Muscle of leg (tissue), 11 donors: ENCODE data around the gene ZFPL1. TPM values are rescaled to one million over a fixed set of nuclear protein-coding genes. Genes with fewer than 3 reads are reported as not detected.

Source experiments
- DNase-seq: peaks from one replicate; pipeline ENCODE4 v3.0.0; 2013
- H3K27ac ChIP-seq: one replicate; pipeline ENCODE4 v1.5.1; 2013; ENCODE audit warnings: mild to moderate bottlenecking, low read length, control low read depth
- H3K27me3 ChIP-seq: one replicate; pipeline ENCODE4 v1.6.1; 2013; ENCODE audit warnings: low read length; ENCODE audit not compliant: control insufficient read depth, insufficient read depth
- H3K36me3 ChIP-seq: one replicate; pipeline ENCODE4 v1.6.1; 2013; ENCODE audit warnings: low read length; ENCODE audit not compliant: control insufficient read depth, insufficient read depth
- H3K4me1 ChIP-seq: one replicate; pipeline ENCODE4 v1.6.1; 2013; ENCODE audit warnings: low read length; ENCODE audit not compliant: control insufficient read depth, insufficient read depth
- H3K4me3 ChIP-seq: one replicate; pipeline ENCODE4 v1.5.1; 2013; ENCODE audit warnings: low read length, control low read depth
- H3K9me3 ChIP-seq: replicated peaks from 2 replicates; pipeline ENCODE4 v1.6.1; 2013; ENCODE audit warnings: low read depth, low read length; ENCODE audit not compliant: control insufficient read depth
- WGBS: methylation state at CpG from one replicate; pipeline ENCODE4 v1.1.5; 2013; ENCODE audit warnings: missing lambda C conversion rate; ENCODE audit not compliant: insufficient coverage; 5-methylcytosine and 5-hydroxymethylcytosine counted together
- polyA plus RNA-seq, 8 donors: library from polyadenylated mRNA; unstranded; fragments of 120-200 nt; gene quantifications; one replicate each; pipeline versions ENCODE4 v1.2.1 to v1.2.3, GENCODE V29; 2013; ENCODE audit warnings: inconsistent platforms in 1 of 8, low replicate concordance in 1 of 8; ENCODE audit not compliant: insufficient read length in 8 of 8, insufficient read depth in 1 of 8
- total RNA-seq: library from RNA; stranded (reverse); fragments of 120-200 nt; gene quantifications from one replicate; pipeline ENCODE4 v1.2.4, GENCODE V29; 2013

Gene ZFPL1
- total and polyA plus RNA-seq, 9 donors = 20.6 to 26.3 (median 24.0) TPM

DNA sequence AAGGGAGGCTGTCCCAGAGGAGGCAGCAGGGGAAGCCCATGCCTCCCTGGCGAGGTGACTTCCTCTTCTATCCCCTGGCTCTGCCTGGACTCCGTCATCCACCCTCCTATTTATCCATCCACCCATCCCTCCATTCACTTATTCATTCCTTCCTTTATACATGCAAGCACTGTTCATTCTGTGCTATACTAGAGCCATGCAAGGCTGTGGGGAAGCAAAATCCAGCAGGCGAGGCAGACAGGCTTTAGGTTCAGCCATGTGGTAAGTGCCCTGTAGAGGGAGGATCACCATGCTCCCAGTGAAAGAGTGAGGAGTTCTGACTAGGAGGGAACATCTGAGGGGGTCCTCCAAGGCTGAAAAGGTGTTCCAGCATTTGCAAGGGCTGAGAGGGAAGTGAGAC, 24.5 kb upstream of the ZFPL1 start:
- Histone ChIP-seq H3K27me3 (no peaks in the 10 kb centered on the region), H3K27ac (no peak overlapping the region), H3K9me3 (no peaks in the 10 kb centered on the region), H3K4me1 (no peaks in the 10 kb centered on the region), H3K36me3 (no peaks in the 10 kb centered on the region), H3K4me3 (no peak overlapping the region)
- DNase-seq = no peak
- WGBS = 40% methylated on average over 1 of the region's 3 CpGs

DNA sequence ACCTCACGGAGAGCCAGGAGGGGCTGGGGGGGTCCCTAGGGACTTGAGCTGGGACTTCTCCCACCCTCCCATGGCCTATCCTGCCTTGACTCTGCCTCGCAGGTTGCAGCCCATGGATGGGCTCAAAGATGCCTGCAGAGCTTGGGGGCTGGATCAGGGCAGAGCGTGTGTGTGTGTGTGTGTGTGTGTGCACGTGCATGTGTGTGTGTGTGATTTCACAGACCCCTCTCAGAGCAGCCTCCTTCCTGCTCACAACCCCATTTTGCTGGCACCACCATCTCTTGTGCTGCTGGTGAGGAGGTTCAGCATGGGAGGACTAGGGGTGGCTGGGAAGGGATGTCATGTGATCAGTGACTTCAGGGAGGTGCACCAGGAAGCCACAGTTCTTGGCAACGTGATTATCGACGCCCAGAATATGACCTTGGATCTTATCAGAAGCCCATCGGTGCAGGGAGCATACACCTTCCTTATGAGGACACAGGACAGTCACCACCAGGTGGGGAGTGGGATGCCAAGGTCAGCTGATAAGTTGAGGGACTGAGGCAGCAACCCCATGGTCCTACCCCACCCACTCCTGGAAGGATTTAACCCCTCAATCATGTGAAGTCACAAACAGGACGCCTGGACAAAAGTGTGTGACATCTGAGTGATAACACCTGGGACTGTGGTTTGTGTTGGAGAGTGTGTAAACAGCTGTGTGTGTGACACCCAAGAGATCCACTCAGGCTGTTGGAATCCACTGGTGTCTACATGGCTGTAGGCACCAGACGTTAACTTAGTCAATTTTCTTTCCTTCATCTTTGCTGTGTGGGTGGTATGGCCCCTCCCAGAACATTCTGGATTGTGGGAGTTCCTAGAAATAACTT, 23.8 kb upstream of the ZFPL1 start:
- no peak overlapping the region for H3K27ac ChIP-seq
- H3K9me3 ChIP-seq = no peaks in the 10 kb centered on the region
- 33% methylated on average over 3 of the region's 10 CpGs for WGBS
- H3K27me3 ChIP-seq = no peaks in the 10 kb centered on the region
- no peak overlapping the region for H3K4me3 ChIP-seq
- H3K4me1 ChIP-seq = no peaks in the 10 kb centered on the region
- DNase-seq = no peak
- H3K36me3 ChIP-seq = no peaks in the 10 kb centered on the region

DNA sequence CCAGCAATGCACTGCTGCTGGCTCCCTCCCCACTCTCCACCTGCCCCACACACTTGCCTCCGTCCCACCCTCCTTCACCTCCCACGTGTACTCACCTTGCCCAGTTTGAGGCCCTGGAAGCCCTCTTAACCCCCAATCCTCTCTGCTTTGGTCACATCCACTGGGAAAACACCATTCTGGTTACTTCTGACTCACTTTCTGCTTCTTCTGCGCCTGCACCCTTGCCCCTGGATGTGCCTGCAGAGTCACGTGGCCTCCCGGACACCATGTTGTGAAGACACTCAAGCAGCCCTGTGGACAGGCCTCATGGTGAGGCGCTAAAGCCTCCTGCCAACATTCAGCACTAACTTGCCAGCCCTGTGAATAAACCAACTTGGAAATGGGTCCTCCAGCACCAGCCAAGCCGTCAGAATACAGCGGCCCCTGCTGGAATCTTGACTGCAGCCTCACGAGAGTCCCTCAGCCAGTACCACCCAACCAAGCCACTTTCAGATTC, 23.1 kb upstream of the ZFPL1 start:
- Histone ChIP-seq H3K4me3 (no peak overlapping the region), H3K36me3 (no peaks in the 10 kb centered on the region), H3K4me1 (no peaks in the 10 kb centered on the region), H3K9me3 (no peaks in the 10 kb centered on the region), H3K27ac (no peak overlapping the region), H3K27me3 (no peaks in the 10 kb centered on the region)
- 52% methylated on average over 6 of the region's 9 CpGs for WGBS
- no peak for DNase-seq

DNA sequence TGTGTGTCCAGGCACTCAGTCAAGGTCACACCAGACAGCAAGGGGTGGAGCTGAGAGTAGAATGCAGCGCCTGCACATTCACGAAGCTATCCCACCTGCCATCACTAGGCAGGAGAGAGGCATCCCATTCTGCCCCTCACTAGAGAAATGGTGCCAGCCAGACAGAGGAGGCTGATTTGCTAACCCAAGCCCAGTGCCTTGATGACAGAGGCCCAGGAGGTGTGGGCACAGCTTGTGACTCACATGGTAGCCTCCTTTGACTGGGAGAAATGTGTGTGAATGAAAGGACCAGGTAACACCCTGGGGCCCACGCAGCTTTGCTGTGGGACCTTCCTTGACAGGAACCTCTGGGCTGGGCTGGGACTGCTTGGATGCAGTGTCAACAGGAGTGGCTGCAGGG, 20.5 kb upstream of the ZFPL1 start:
- no peaks in the 10 kb centered on the region for H3K36me3 ChIP-seq
- H3K27ac ChIP-seq = no peak overlapping the region
- no peaks in the 10 kb centered on the region for H3K9me3 ChIP-seq
- no peak for DNase-seq
- WGBS = 76% methylated on average over 3 of the region's 3 CpGs
- no peaks in the 10 kb centered on the region for H3K4me1 ChIP-seq
- no peaks in the 10 kb centered on the region for H3K27me3 ChIP-seq
- no peak overlapping the region for H3K4me3 ChIP-seq

DNA sequence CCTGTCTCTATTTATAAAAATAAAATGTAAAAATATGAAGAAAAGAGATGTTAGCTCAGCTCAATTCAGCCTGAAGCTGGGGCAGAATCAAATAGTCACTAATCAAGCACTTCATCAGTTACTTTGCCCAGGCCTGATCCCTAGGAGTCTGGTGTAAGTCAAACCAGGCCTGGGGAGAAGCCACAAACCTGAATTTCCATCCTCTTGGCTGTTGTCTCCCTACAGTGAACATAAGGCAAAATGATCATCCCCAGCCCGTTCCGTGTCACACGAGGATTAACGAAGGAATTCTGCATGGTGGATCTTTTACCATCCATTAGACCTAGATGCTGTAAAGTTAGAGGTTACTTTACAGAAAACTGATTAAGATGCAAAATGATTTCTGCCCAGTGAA, 19.2 kb upstream of the ZFPL1 start:
- no peaks in the 10 kb centered on the region for H3K9me3 ChIP-seq
- no peaks in the 10 kb centered on the region for H3K4me1 ChIP-seq
- no peak for DNase-seq
- H3K36me3 ChIP-seq = no peaks in the 10 kb centered on the region
- no CpG with 5 or more reads among the region's 4 CpGs for WGBS
- no peaks in the 10 kb centered on the region for H3K27me3 ChIP-seq
- no peak overlapping the region for H3K4me3 ChIP-seq
- H3K27ac ChIP-seq = no peak overlapping the region

DNA sequence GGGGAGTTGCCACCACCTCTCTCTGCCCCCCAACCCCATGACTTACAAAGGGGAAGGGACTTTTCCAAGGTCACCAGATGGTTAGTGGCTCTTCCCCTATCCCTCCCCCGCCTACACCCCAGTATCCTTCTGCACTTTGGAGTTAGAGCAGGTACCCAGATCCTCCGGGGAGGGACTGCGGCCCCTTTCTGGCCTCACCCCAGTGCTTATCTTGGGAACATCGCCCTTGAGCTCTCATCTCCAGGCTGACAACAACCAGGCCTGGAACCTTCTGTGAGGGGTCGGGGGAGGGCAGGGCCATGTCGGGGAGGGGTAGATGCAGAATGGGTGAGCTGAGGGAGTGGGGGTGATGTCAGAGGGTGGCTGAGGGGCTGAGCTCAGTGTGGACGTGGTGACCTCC, 18.2 kb upstream of the ZFPL1 start:
- no peaks in the 10 kb centered on the region for H3K4me1 ChIP-seq
- no peak overlapping the region for H3K27ac ChIP-seq
- H3K9me3 ChIP-seq = no peaks in the 10 kb centered on the region
- 73% methylated on average over 6 of the region's 7 CpGs for WGBS
- DNase-seq = no peak
- H3K4me3 ChIP-seq = no peak overlapping the region
- H3K36me3 ChIP-seq = no peaks in the 10 kb centered on the region
- H3K27me3 ChIP-seq = no peaks in the 10 kb centered on the region

DNA sequence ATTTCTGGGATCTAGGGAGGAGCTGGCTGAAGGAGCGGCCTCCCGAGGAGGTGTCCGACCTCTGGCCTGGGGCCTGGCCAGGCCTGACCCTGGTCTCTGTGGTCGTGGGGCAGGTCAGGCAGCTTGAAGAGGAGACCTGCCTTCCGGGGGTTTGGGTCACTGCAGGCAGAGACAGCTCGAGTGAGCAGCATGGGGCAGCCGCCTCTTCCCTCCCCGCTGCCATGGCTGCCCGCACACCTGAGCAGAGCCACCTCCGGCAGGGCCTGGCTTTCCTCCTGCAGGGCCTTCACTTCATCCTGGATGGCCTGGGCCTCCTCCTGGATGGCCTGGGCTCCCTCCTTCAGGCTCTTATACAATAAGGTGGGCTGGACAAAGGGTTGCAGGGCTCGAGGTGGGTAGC, 17.7 kb upstream of the ZFPL1 start:
- no peaks in the 10 kb centered on the region for H3K36me3 ChIP-seq
- H3K9me3 ChIP-seq = no peaks in the 10 kb centered on the region
- no peak overlapping the region for H3K4me3 ChIP-seq
- DNase-seq = no peak
- no peaks in the 10 kb centered on the region for H3K27me3 ChIP-seq
- 50% methylated on average over 8 of the region's 11 CpGs for WGBS
- H3K27ac ChIP-seq = no peak overlapping the region
- no peaks in the 10 kb centered on the region for H3K4me1 ChIP-seq

DNA sequence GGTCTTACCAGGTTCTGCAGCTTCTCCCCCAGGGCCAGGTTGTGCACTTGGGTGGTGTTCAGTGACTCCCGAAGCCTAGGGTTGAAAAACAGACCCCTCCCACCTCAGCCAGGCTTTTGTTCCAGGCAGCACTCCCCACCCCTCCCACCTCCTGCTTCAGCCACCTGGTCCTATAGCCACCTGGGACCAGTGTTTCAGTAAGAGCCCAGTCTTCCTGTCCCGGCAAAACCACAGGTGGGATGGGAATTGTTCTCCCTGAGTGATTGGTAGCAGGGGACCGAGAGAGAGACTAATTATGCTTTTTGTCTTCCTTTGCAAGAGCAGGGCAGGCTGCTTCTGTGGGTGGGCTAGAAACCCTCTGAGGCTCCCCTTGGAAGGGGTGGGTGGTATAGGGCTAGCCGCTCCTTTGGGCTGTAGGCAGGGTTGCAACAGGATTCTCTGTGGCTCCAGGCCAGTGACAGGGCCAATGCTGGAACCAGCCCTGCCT, 17.2 kb upstream of the ZFPL1 start:
- Histone ChIP-seq H3K27me3 (no peaks in the 10 kb centered on the region), H3K36me3 (no peaks in the 10 kb centered on the region), H3K4me1 (no peaks in the 10 kb centered on the region), H3K27ac (no peak overlapping the region), H3K4me3 (no peak overlapping the region), H3K9me3 (no peaks in the 10 kb centered on the region)
- DNase-seq = no peak
- WGBS = 19% methylated on average over 4 of the region's 4 CpGs

DNA sequence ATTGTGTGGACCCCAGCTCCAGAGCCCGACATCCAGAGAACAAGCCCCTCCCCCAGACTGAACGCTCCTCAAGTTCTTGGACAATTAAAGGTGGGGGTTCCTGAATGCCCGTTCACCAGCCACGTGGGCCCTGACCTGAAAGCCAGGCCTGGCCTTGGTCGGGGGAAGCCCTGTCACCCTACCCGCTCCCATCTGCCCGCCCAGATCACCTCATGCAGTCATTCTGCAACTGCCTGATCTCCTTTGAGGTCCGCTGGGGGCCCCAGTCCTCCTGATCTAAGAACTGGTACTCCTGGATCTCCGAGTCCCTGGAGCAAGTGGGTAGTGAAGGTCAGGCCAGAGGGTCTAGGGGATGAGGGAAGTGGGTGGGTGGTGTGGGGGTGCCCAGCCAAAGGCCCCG, 16.6 kb upstream of the ZFPL1 start:
- Histone ChIP-seq H3K4me1 (no peaks in the 10 kb centered on the region), H3K4me3 (no peak overlapping the region), H3K27me3 (no peaks in the 10 kb centered on the region), H3K36me3 (no peaks in the 10 kb centered on the region), H3K27ac (no peak overlapping the region), H3K9me3 (no peaks in the 10 kb centered on the region)
- DNase-seq = no peak
- WGBS = 61% methylated on average over 5 of the region's 10 CpGs

DNA sequence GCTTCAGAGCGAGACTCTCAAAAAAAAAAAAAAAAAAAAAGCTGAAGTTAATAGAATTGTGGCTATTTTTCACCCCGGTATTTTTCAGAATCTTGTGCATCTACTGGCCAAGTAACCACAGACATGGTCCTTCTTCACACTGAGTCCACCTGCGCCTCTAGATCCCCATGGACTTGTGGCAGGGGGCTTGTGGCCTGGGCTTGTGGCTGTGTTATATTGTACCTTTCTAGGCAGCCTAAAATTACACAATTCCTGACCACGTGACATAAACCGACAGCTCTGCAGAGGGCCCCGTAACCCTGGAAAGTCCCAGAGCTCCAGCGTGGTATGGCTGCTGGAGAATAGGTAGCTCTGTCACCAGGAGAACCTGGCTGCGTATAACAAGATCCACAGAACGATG, 14.8 kb upstream of the ZFPL1 start:
- DNase-seq = no peak
- no peak overlapping the region for H3K4me3 ChIP-seq
- H3K27me3 ChIP-seq = no peaks in the 10 kb centered on the region
- no peaks in the 10 kb centered on the region for H3K4me1 ChIP-seq
- H3K27ac ChIP-seq = no peak overlapping the region
- 45% methylated on average over 4 of the region's 9 CpGs for WGBS
- H3K36me3 ChIP-seq = no peaks in the 10 kb centered on the region
- no peaks in the 10 kb centered on the region for H3K9me3 ChIP-seq
